Measurements from ENCODE around the gene KCNK17. TPM values are rescaled to one million over a fixed set of nuclear protein-coding genes. Genes with fewer than 3 reads are reported as not detected.
A peak's percentile ranks its signal among the peaks of the same experiment; 100 is the strongest.

The KCNK17 gene
- total RNA-seq, 1 experiment from 2014 or later: not detected

GRCh38 chr6:39348740-39349139, 34.5 kb upstream of the KCNK17 start:
- CTCF ChIA-PET: interaction anchor here (1.0 kb wide), 1 partner anchor 13 kb away, joined by 3 read pairs; no protein-coding TSS in a partner anchor
- Mint-ChIP-seq H3K4me3 (ENCODE audit: low read depth, unreplicated experiment) (no peak overlapping the region), H3K9me3 (ENCODE audit: low read depth, unreplicated experiment) (no peaks in the 10 kb centered on the region)

DNA sequence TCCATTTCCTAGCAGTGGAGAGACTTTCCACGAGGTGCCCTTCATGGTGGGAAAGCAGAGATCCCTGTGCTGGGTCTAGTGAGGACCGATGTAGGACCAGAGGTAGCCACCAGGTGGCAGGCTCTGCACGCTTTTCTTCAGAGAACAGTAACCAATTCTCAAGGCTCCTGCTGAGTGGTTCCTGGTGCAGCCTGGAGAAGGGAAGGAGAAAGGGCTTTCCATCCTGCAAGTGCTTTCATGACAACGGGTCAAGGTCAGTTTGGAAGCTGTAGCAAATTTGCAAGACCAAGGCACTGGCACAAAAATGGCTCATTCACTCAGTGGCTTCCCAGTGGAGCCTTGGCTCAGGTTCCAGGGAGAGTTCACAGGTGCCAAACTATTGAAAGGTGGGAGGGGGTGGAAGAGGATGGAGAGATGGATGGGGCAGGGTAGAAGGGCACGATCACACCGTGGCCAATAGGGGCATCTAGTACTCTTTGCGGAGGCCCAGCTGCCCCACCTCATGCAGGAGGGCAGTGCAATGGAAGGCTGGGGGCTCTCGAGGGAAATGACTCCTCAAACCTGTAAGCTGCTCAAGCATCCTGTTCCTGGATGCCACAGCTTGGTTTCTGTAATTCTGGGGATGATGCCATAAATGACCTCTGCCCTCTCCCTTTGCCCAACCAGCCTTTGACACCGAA, 33.8 kb upstream of the KCNK17 start:
- Mint-ChIP-seq H3K9me3 (ENCODE audit: low read depth, unreplicated experiment) (no peaks in the 10 kb centered on the region), H3K27ac (ENCODE audit: unreplicated experiment) (no peak overlapping the region), H3K4me3 (ENCODE audit: low read depth, unreplicated experiment) (no peak overlapping the region), H3K4me1 (ENCODE audit: low read depth, unreplicated experiment) (no peaks in the 10 kb centered on the region), H3K27me3 (ENCODE audit: unreplicated experiment) (peaks cover 85% of the 10 kb centered on the region), H3K36me3 (ENCODE audit: insufficient read depth, unreplicated experiment) (no peaks in the 10 kb centered on the region)
- intact Hi-C loops (cut with micrococcal nuclease; ENCODE audit: unreplicated experiment): loop anchor here (5.0 to 10.0 kb wide), 3 partner anchors 544 to 1567 kb away; no protein-coding TSS in a partner anchor
- no TSS peak for BruUV-seq (replicated peaks)
- CTCF ChIA-PET: interaction anchor here (1.0 kb wide), 1 partner anchor 12 kb away, joined by 3 read pairs; no protein-coding TSS in a partner anchor
- DNase-seq: peak; percentile 83
- TF ChIP-seq, protein P1, sequence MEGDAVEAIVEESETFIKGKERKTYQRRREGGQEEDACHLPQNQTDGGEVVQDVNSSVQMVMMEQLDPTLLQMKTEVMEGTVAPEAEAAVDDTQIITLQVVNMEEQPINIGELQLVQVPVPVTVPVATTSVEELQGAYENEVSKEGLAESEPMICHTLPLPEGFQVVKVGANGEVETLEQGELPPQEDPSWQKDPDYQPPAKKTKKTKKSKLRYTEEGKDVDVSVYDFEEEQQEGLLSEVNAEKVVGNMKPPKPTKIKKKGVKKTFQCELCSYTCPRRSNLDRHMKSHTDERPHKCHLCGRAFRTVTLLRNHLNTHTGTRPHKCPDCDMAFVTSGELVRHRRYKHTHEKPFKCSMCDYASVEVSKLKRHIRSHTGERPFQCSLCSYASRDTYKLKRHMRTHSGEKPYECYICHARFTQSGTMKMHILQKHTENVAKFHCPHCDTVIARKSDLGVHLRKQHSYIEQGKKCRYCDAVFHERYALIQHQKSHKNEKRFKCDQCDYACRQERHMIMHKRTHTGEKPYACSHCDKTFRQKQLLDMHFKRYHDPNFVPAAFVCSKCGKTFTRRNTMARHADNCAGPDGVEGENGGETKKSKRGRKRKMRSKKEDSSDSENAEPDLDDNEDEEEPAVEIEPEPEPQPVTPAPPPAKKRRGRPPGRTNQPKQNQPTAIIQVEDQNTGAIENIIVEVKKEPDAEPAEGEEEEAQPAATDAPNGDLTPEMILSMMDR (IDR thresholded peaks at IDR 0.05; ENCODE audit: unreplicated experiment): peak; percentile 94

More at GRCh38 chr6:39348740-39349139, 34.5 kb upstream of the KCNK17 start:
- intact Hi-C loops (cut with micrococcal nuclease; ENCODE audit: unreplicated experiment): loop anchor here (5.0 to 10.0 kb wide), 3 partner anchors 544 to 1566 kb away; no protein-coding TSS in a partner anchor
- no peak overlapping the region for H3K27ac Mint-ChIP-seq (ENCODE audit: unreplicated experiment)
- peaks cover 85% of the 10 kb centered on the region for H3K27me3 Mint-ChIP-seq (ENCODE audit: unreplicated experiment)
- BruUV-seq (replicated peaks): no TSS peak
- DNase-seq: no peak
- H3K36me3 Mint-ChIP-seq (ENCODE audit: insufficient read depth, unreplicated experiment): no peaks in the 10 kb centered on the region
- TF ChIP-seq, protein P1 (IDR thresholded peaks at IDR 0.05; ENCODE audit: unreplicated experiment): no peak
- no peaks in the 10 kb centered on the region for H3K4me1 Mint-ChIP-seq (ENCODE audit: low read depth, unreplicated experiment)

DNA sequence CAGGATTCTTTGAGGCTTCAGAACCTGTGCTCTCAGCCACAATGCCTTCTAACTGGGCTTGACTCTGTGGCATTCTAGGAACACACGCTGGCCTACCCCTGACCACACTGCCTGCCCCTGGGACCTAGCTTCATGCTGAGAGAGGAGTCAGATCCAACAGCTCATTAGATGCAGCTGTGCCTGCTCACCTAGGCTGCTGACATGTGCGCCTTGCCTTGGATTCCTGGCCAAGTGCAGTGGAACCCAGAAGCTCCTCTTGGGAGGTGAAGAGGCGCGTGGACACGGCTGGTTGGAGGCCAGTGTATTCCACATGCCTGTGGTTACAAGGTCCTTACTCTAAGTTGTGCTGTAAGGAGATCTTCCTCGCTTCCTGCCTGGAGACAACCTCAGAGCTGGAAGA, 33.0 kb upstream of the KCNK17 start:
- Mint-ChIP-seq H3K36me3 (ENCODE audit: insufficient read depth, unreplicated experiment) (no peaks in the 10 kb centered on the region), H3K4me1 (ENCODE audit: low read depth, unreplicated experiment) (no peaks in the 10 kb centered on the region), H3K27me3 (ENCODE audit: unreplicated experiment) (peaks cover 76% of the 10 kb centered on the region), H3K4me3 (ENCODE audit: low read depth, unreplicated experiment) (no peak overlapping the region), H3K9me3 (ENCODE audit: low read depth, unreplicated experiment) (no peaks in the 10 kb centered on the region), H3K27ac (ENCODE audit: unreplicated experiment) (no peak overlapping the region)
- no peak for DNase-seq
- TF ChIP-seq, protein P1 (IDR thresholded peaks at IDR 0.05; ENCODE audit: unreplicated experiment): no peak
- CTCF ChIA-PET: no interaction called here
- intact Hi-C loops (cut with micrococcal nuclease; ENCODE audit: unreplicated experiment): loop anchor here (5.0 to 10.0 kb wide), 3 partner anchors 545 to 1568 kb away; no protein-coding TSS in a partner anchor
- no TSS peak for BruUV-seq (replicated peaks)

- DNase-seq: peak; percentile 17
Measured at GRCh38 chr6:39344821-39345280, 30.6 kb upstream of the KCNK17 start.

More at GRCh38 chr6:39344821-39345280, 30.6 kb upstream of the KCNK17 start:
- Mint-ChIP-seq H3K27ac (ENCODE audit: unreplicated experiment) (no peak overlapping the region), H3K9me3 (ENCODE audit: low read depth, unreplicated experiment) (no peaks in the 10 kb centered on the region), H3K27me3 (ENCODE audit: unreplicated experiment) (peaks cover 53% of the 10 kb centered on the region), H3K4me1 (ENCODE audit: low read depth, unreplicated experiment) (no peaks in the 10 kb centered on the region), H3K4me3 (ENCODE audit: low read depth, unreplicated experiment) (no peak overlapping the region), H3K36me3 (ENCODE audit: insufficient read depth, unreplicated experiment) (no peaks in the 10 kb centered on the region)
- no TSS peak for BruUV-seq (replicated peaks)
- intact Hi-C loops (cut with micrococcal nuclease; ENCODE audit: unreplicated experiment): loop anchor here (5.0 to 10.0 kb wide), 3 partner anchors 547 to 1570 kb away; no protein-coding TSS in a partner anchor
- CTCF ChIA-PET: interaction anchor here (1.1 kb wide), 1 partner anchor 17 kb away, joined by 3 read pairs; no protein-coding TSS in a partner anchor
- TF ChIP-seq, protein P1 (IDR thresholded peaks at IDR 0.05; ENCODE audit: unreplicated experiment): no peak
